ENCODE measurements around the gene UBTD2. TPM values are rescaled to one million over a fixed set of nuclear protein-coding genes. Genes with fewer than 3 reads are reported as not detected.

UBTD2 gene
- total and polyA plus RNA-seq, 10 of the 15 experiments (the other 5 are each of a cell fraction or from before 2014, with no cell fraction given): 7.7 to 30.5 (median 19.4) TPM

DNA sequence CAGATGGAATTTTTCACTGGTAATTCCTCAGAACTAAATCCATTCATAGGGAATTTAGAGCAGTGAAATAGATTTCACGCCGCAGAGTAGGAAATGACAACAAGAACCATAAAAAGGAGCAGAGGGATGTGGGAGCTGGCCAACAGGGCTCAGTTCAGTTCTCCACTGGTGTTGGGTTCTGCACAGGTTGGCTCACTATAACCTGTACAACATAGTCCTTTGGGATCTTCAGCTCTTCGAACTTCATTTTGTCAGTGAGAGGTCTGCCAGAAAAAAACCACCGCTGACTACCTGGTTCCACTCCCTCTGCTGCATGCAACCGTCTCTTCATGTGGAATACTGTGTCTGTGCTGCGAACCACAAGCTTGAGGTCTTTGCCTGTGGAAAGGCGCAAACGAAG is 71.9 kb downstream of the UBTD2 start:
- ChIA-PET RAD21 (ENCODE audit: unreplicated experiment) (no interaction called here), POLR2A (no interaction called here), SMC1A (ENCODE audit: uncharacterized antibody, unreplicated experiment) (interaction anchor here (1.5 kb wide), 1 partner anchor 9 kb away, joined by 5 read pairs; no protein-coding TSS in a partner anchor), CTCF (interaction anchor here (1.0 to 1.6 kb wide), 4 partner anchors 71 to 305 kb away, joined by 3 to 4 read pairs (median 3); no protein-coding TSS in a partner anchor)
- 94% methylated on average over 8 of the region's 8 CpGs for WGBS (ENCODE audit: insufficient coverage, insufficient replicate concordance, low lambda C conversion rate, missing lambda C conversion rate)
- Histone ChIP-seq H4K20me1 (ENCODE audit: control insufficient read depth, insufficient read depth) (no peaks in the 10 kb centered on the region), H3K4me2 (ENCODE audit: control insufficient read depth, insufficient read depth) (no peak overlapping the region), H3K36me3 (ENCODE audit: control insufficient read depth in 2 of 2, insufficient read depth in 2 of 2, low read length in 1 of 2) (peaks cover 0 to 21% of the 10 kb centered on the region in 2 experiments; a peak in 3 of 4 replicates), H3K27me3 (replicated peaks in 1 of 2; ENCODE audit: control insufficient read depth in 2 of 2, insufficient read depth in 2 of 2, low read length in 1 of 2) (no peaks in the 10 kb centered on the region), H3K4me3 (no peak overlapping the region), H2AFZ (ENCODE audit: control insufficient read depth, low read depth, low read length) (no peak overlapping the region), H3K79me2 (ENCODE audit: control insufficient read depth, insufficient read depth, low read length) (peaks cover 3% of the 10 kb centered on the region), H3K9ac (ENCODE audit: control insufficient read depth, insufficient read depth, low read length) (no peak overlapping the region), H3K9me3 (replicated peaks; ENCODE audit: control insufficient read depth, insufficient read depth, low read length) (no peaks in the 10 kb centered on the region), H3K4me1 (ENCODE audit: control insufficient read depth, insufficient read depth, low read length) (no peaks in the 10 kb centered on the region), H3K27ac (ENCODE audit: control insufficient read depth, insufficient read depth) (no peak overlapping the region)
- FAIRE-seq (no peak), ATAC-seq (no peak), DNase-seq (ENCODE audit: low read depth, low spot score) (no peak)
- intact Hi-C loops (cut with micrococcal nuclease; ENCODE audit: unreplicated experiment) (no loop called here), in situ Hi-C loops (cut with MboI) (no loop called here)
- TF ChIP-seq NR2F1 (conservative IDR thresholded peaks at IDR 0.05) (no peak), E2F8 (IDR thresholded peaks at IDR 0.05; ENCODE audit: low read depth, partially characterized antibody) (no peak), HDAC6 (IDR thresholded peaks at IDR 0.05; ENCODE audit: unreplicated experiment) (no peak), BRCA1 (IDR thresholded peaks at IDR 0.05; ENCODE audit: low read depth, low read length) (no peak), RELB (IDR thresholded peaks at IDR 0.05; ENCODE audit: low read depth) (no peak), JUND (IDR thresholded peaks at IDR 0.05; ENCODE audit: low read depth, low read length) (no peak), DPF2 (IDR thresholded peaks at IDR 0.05) (no peak)
- TF ChIP-seq, protein P1, sequence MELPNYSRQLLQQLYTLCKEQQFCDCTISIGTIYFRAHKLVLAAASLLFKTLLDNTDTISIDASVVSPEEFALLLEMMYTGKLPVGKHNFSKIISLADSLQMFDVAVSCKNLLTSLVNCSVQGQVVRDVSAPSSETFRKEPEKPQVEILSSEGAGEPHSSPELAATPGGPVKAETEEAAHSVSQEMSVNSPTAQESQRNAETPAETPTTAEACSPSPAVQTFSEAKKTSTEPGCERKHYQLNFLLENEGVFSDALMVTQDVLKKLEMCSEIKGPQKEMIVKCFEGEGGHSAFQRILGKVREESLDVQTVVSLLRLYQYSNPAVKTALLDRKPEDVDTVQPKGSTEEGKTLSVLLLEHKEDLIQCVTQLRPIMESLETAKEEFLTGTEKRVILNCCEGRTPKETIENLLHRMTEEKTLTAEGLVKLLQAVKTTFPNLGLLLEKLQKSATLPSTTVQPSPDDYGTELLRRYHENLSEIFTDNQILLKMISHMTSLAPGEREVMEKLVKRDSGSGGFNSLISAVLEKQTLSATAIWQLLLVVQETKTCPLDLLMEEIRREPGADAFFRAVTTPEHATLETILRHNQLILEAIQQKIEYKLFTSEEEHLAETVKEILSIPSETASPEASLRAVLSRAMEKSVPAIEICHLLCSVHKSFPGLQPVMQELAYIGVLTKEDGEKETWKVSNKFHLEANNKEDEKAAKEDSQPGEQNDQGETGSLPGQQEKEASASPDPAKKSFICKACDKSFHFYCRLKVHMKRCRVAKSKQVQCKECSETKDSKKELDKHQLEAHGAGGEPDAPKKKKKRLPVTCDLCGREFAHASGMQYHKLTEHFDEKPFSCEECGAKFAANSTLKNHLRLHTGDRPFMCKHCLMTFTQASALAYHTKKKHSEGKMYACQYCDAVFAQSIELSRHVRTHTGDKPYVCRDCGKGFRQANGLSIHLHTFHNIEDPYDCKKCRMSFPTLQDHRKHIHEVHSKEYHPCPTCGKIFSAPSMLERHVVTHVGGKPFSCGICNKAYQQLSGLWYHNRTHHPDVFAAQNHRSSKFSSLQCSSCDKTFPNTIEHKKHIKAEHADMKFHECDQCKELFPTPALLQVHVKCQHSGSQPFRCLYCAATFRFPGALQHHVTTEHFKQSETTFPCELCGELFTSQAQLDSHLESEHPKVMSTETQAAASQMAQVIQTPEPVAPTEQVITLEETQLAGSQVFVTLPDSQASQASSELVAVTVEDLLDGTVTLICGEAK (IDR thresholded peaks at IDR 0.05; ENCODE audit: borderline replicate concordance): no peak
- TF ChIP-seq, protein P2, sequence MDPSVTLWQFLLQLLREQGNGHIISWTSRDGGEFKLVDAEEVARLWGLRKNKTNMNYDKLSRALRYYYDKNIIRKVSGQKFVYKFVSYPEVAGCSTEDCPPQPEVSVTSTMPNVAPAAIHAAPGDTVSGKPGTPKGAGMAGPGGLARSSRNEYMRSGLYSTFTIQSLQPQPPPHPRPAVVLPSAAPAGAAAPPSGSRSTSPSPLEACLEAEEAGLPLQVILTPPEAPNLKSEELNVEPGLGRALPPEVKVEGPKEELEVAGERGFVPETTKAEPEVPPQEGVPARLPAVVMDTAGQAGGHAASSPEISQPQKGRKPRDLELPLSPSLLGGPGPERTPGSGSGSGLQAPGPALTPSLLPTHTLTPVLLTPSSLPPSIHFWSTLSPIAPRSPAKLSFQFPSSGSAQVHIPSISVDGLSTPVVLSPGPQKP (IDR thresholded peaks at IDR 0.05; ENCODE audit: low read depth, low read length): no peak
- TF ChIP-seq, protein P3, sequence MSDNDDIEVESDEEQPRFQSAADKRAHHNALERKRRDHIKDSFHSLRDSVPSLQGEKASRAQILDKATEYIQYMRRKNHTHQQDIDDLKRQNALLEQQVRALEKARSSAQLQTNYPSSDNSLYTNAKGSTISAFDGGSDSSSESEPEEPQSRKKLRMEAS (IDR thresholded peaks at IDR 0.05; ENCODE audit: low read depth, low read length): no peak
- BruUV-seq (replicated peaks): no TSS peak
